Heart left ventricle (tissue), 16 donors: ENCODE results near the gene SFTPA2. TPM values are rescaled to one million over a fixed set of nuclear protein-coding genes. Genes with fewer than 3 reads are reported as not detected.
A peak's percentile ranks its signal among the peaks of the same experiment; 100 is the strongest.

Source experiments
- ATAC-seq, 4 donors: fragments of 200-7000 bp; cut with Tn5 transposase; one replicate each; pipeline ENCODE4 v1.9.1; 2020 to 2022; ENCODE audit warnings: moderate library complexity in 4 of 4, mild to moderate bottlenecking in 3 of 4, moderate number of reproducible peaks in 1 of 4
- DNase-seq, 5 donors: peaks; one replicate each; pipeline ENCODE4 v3.0.0-alpha.2; 2020
- H3K27ac ChIP-seq, 12 donors: fragments of 200-600 bp; sonication (generic) in 4 of 12; one replicate each; pipeline versions ENCODE4 v1.5.0 to v1.8.0; 2016 to 2022; ENCODE audit warnings: mild to moderate bottlenecking in 2 of 12
- H3K27me3 ChIP-seq, 9 donors: fragments of 200-600 bp; sonication (generic) in 2 of 9; one replicate each; pipeline versions ENCODE4 v1.5.1 to v1.8.0; 2016 to 2022; ENCODE audit warnings: mild to moderate bottlenecking in 3 of 9
- H3K36me3 ChIP-seq, 9 donors: fragments of 200-600 bp; sonication (generic) in 2 of 9; one replicate each; pipeline versions ENCODE4 v1.5.0 to v1.8.0; 2018 to 2022; ENCODE audit warnings: mild to moderate bottlenecking in 2 of 9
- H3K4me1 ChIP-seq, 12 donors: fragments of 200-600 bp; sonication (generic) in 4 of 12; one replicate each; pipeline versions ENCODE4 v1.5.0 to v1.8.0; 2016 to 2022; ENCODE audit warnings: mild to moderate bottlenecking in 3 of 12
- H3K4me3 ChIP-seq, 12 donors: fragments of 200-600 bp; sonication (generic) in 4 of 12; one replicate each; pipeline versions ENCODE4 v1.5.0 to v1.8.0; 2017 to 2022; ENCODE audit warnings: mild to moderate bottlenecking in 9 of 12, moderate library complexity in 4 of 12
- H3K9me3 ChIP-seq, 12 donors: fragments of 200-600 bp; sonication (generic) in 4 of 12; one replicate each; pipeline versions ENCODE4 v1.5.0 to v1.8.0; 2016 to 2022; ENCODE audit warnings: mild to moderate bottlenecking in 1 of 12
- CTCF ChIP-seq, 12 donors: fragments of 200-600 bp; sonication (generic) in 4 of 12; IDR thresholded peaks; one replicate each; pipeline versions ENCODE4 v1.5.0 to v1.8.0; 2018 to 2022; ENCODE audit warnings: antibody characterized with exemption in 12 of 12, mild to moderate bottlenecking in 5 of 12
- POLR2A ChIP-seq, 2 donors: fragments of 450-650 bp; IDR thresholded peaks; one replicate each; pipeline ENCODE4 v1.6.1; 2017; ENCODE audit warnings: antibody characterized with exemption in 2 of 2, mild to moderate bottlenecking in 2 of 2, moderate library complexity in 2 of 2
- WGBS, 4 donors: extraction: QIAGEN DNeasy Blood & Tissue Kit in 2 of 4; methylation state at CpG; one replicate each; pipeline versions ENCODE4 v1.1.5 to v1.1.7; 2013 to 2018; 5-methylcytosine and 5-hydroxymethylcytosine counted together
- intact Hi-C, 10 donors: fragments of 100-400 bp; cut with DNase I; formaldehyde crosslinking; loops; one replicate each; pipeline versions ENCODE4 v1.11.1 to v1.14.2; 2022
- polyA plus RNA-seq, 2 donors: library from polyadenylated mRNA; stranded (reverse); fragments of 200-250 nt; gene quantifications; one replicate each; pipeline ENCODE4 v1.2.3, GENCODE V29; 2013
- total RNA-seq, 9 donors: library from RNA; depleted of rRNA in 2 of 9; stranded (reverse); fragments of >200 nt in 2 of 9; fragmentation: NEBNext Ultra II Directional in 3 of 9; extraction: Animal tissue kit (Norgen Biotek cat#: 25700) in 3 of 9; gene quantifications; one replicate each; pipeline versions ENCODE4 v1.1.0 to v1.2.4, GENCODE V29; 2016 to 2023
- donor health status: ischemic (EF 13 %, LVEDD 7.1; RV severe dilation, severe dysfunction).
- donor health status: healthy with polysubstance abuse.
- donor health status: DM: no; HTN: yes; CAD: no.
- donor health status: DM: no; HTN: no; CAD: no.
- donor health status: ischemic (EF 25% LVEDD 6.9; RV normal size, moderate dysfunction).
- donor health status: ischemic (EF 25% LVEDD 5.7; RV mildly dilated, moderate dysfunction).
- donor health status: healthy.
- donor health status: DM: yes; HTN: yes; CAD: no.
- donor health status: ischemic (EF 35%, LVEDD 5.7; RV mildly dilated, moderate dysfunction).
- donor health status: nonischemic (EF 11% LVEDD 7.7; RV severe dilation, severe dysfunction).
- donor health status: DM: yes; HTN: yes; CAD: no.
- donor health status: PGD.
- donor health status: ischemic (EF 29% LVEDD 5.4; RV normal size, mild dysfunction).
- donor health status: nonischemic (EF 23%, LVEDD 6.1; RV moderate dilation, normal function).

Gene SFTPA2
- total and polyA plus RNA-seq, 11 donors: 1.3 TPM; not detected in 10

GRCh38 chr10:79593377-79593776 is 33.2 kb upstream of the SFTPA2 start:
- intact Hi-C loops: no loop called here
- DNase-seq (no peak), ATAC-seq (no peak)
- peaks cover 0 to 19% (median 7%) of the 10 kb centered on the region in 12 donors for H3K9me3 ChIP-seq
- H3K4me1 ChIP-seq: no peaks in the 10 kb centered on the region
- H3K4me3 ChIP-seq: no peak overlapping the region
- H3K36me3 ChIP-seq: no peaks in the 10 kb centered on the region
- no peak for TF ChIP-seq CTCF (IDR thresholded peaks at IDR 0.05)
- no peak for TF ChIP-seq POLR2A (IDR thresholded peaks at IDR 0.05)
- 59 to 88% (median 75%) methylated on average over 1 of the region's 1 CpG for WGBS, 4 donors
- no peaks in the 10 kb centered on the region for H3K27me3 ChIP-seq
- no peak overlapping the region for H3K27ac ChIP-seq

GRCh38 chr10:79588800-79589199 is 28.6 kb upstream of the SFTPA2 start:
- ATAC-seq (peak in 1 of 4 donors; percentile 20), DNase-seq (no peak)
- no peak overlapping the region for H3K4me3 ChIP-seq
- H3K36me3 ChIP-seq: no peaks in the 10 kb centered on the region
- TF ChIP-seq POLR2A (IDR thresholded peaks at IDR 0.05) (no peak), CTCF (IDR thresholded peaks at IDR 0.05) (no peak)
- intact Hi-C loops: no loop called here
- H3K9me3 ChIP-seq: peaks cover 0 to 7% (median 0%) of the 10 kb centered on the region in 12 donors
- no peaks in the 10 kb centered on the region for H3K4me1 ChIP-seq
- H3K27ac ChIP-seq: no peak overlapping the region
- H3K27me3 ChIP-seq: no peaks in the 10 kb centered on the region

- H3K27me3 ChIP-seq: no peaks in the 10 kb centered on the region
- DNase-seq (no peak), ATAC-seq (no peak)
- no peak overlapping the region for H3K27ac ChIP-seq
- no peak for TF ChIP-seq POLR2A (IDR thresholded peaks at IDR 0.05)
- no peak for TF ChIP-seq CTCF (IDR thresholded peaks at IDR 0.05)
- no peaks in the 10 kb centered on the region for H3K4me1 ChIP-seq
- 40 to 67% (median 62%) methylated on average over 2 of the region's 2 CpGs for WGBS, 4 donors
- H3K4me3 ChIP-seq: no peak overlapping the region
- H3K36me3 ChIP-seq: no peaks in the 10 kb centered on the region
- peaks cover 0 to 7% (median 0%) of the 10 kb centered on the region in 12 donors for H3K9me3 ChIP-seq
- intact Hi-C loops: no loop called here
Observed at GRCh38 chr10:79586933-79587332, 26.7 kb upstream of the SFTPA2 start.

GRCh38 chr10:79585870-79586527 is 25.8 kb upstream of the SFTPA2 start:
- H3K4me3 ChIP-seq: no peak overlapping the region
- WGBS, 4 donors: 87 to 93% (median 91%) methylated on average over 11 of the region's 11 CpGs

More at GRCh38 chr10:79585870-79586527, 25.8 kb upstream of the SFTPA2 start:
- no peaks in the 10 kb centered on the region for H3K36me3 ChIP-seq
- H3K27me3 ChIP-seq: no peaks in the 10 kb centered on the region
- H3K27ac ChIP-seq: no peak overlapping the region
- no peak for ATAC-seq
- TF ChIP-seq CTCF (IDR thresholded peaks at IDR 0.05) (no peak), POLR2A (IDR thresholded peaks at IDR 0.05) (no peak)
- DNase-seq: no peak
- no peaks in the 10 kb centered on the region for H3K9me3 ChIP-seq
- intact Hi-C loops: no loop called here
- no peaks in the 10 kb centered on the region for H3K4me1 ChIP-seq
